GM12872 (cell line): ENCODE measurements around the gene GPR148.

Source experiments
- CTCF ChIP-seq: IDR thresholded peaks from 3 replicates; pipeline ENCODE4 v1.5.1; 2011; ENCODE audit warnings: low read depth, mild to moderate bottlenecking, low read length, moderate library complexity; ENCODE audit not compliant: insufficient read depth

GPR148 gene

GRCh38 chr2:130764035-130764820, 35.4 kb downstream of the GPR148 start:
- TF ChIP-seq CTCF, result no peak

- TF ChIP-seq CTCF, result no peak
These were observed 35.9 kb downstream of the GPR148 start for GRCh38 chr2:130764821-130765115.

GRCh38 chr2:130765464-130765863, 36.6 kb downstream of the GPR148 start:
- no peak for TF ChIP-seq CTCF

- TF ChIP-seq CTCF, result no peak
These were observed 37.2 kb downstream of the GPR148 start for GRCh38 chr2:130766037-130766436.

GRCh38 chr2:130766711-130767407, 38.0 kb downstream of the GPR148 start:
- TF ChIP-seq CTCF, result no peak

GRCh38 chr2:130767408-130767775, 38.5 kb downstream of the GPR148 start:
- no peak for TF ChIP-seq CTCF

- TF ChIP-seq CTCF, result peak; percentile 31; the same call in 2 of the 3 replicates
These were observed 39.5 kb downstream of the GPR148 start for GRCh38 chr2:130768191-130768855.
